Measurements from ENCODE around the gene PLA1A.

The PLA1A gene

GRCh38 chr3:119627461-119627860 is 29.8 kb downstream of the PLA1A start:
- no peak overlapping the region for H3K4me3 ChIP-seq (ENCODE audit: low read length, poor library complexity, severe bottlenecking)
- H3K4me2 ChIP-seq (ENCODE audit: low read depth, low read length, poor library complexity, severe bottlenecking), result no peak overlapping the region
- H3K27me3 ChIP-seq (ENCODE audit: insufficient read depth, low read length, poor library complexity, severe bottlenecking), result no peaks in the 10 kb centered on the region
- no peak overlapping the region for H2AFZ ChIP-seq (ENCODE audit: low read length)
- no peaks in the 10 kb centered on the region for H4K20me1 ChIP-seq (ENCODE audit: insufficient read depth, low read length, poor library complexity, severe bottlenecking)
- H3K79me2 ChIP-seq (ENCODE audit: insufficient read depth, low read length), result no peaks in the 10 kb centered on the region
- H3K36me3 ChIP-seq (ENCODE audit: insufficient read depth, low read length), result no peaks in the 10 kb centered on the region
- no peaks in the 10 kb centered on the region for H3F3A ChIP-seq (ENCODE audit: low read depth)
- no peaks in the 10 kb centered on the region for H3K4me1 ChIP-seq (ENCODE audit: insufficient read depth, low read length, poor library complexity, severe bottlenecking)
- H3K9me2 ChIP-seq (replicated peaks; ENCODE audit: low read depth, low read length), result no peaks in the 10 kb centered on the region
- no peak overlapping the region for H3K9ac ChIP-seq (ENCODE audit: low read depth, low read length, poor library complexity, severe bottlenecking)
- H3K9me3 ChIP-seq (ENCODE audit: insufficient read depth, low read depth, low read length), result no peaks in the 10 kb centered on the region
- TF ChIP-seq EZH2phosphoT487 (IDR thresholded peaks at IDR 0.05; ENCODE audit: borderline replicate concordance) (no peak), CTCF (conservative IDR thresholded peaks at IDR 0.05; ENCODE audit: low read length) (no peak)

GRCh38 chr3:119628390-119628789 is 30.7 kb downstream of the PLA1A start:
- Histone ChIP-seq H2AFZ (ENCODE audit: low read length) (no peak overlapping the region), H3K36me3 (ENCODE audit: insufficient read depth, low read length) (no peaks in the 10 kb centered on the region), H3K4me3 (ENCODE audit: low read length, poor library complexity, severe bottlenecking) (no peak overlapping the region), H3K9me3 (ENCODE audit: insufficient read depth, low read depth, low read length) (no peaks in the 10 kb centered on the region), H3K9me2 (replicated peaks; ENCODE audit: low read depth, low read length) (no peaks in the 10 kb centered on the region), H3K4me1 (ENCODE audit: insufficient read depth, low read length, poor library complexity, severe bottlenecking) (no peaks in the 10 kb centered on the region), H3K79me2 (ENCODE audit: insufficient read depth, low read length) (no peaks in the 10 kb centered on the region), H3K27me3 (ENCODE audit: insufficient read depth, low read length, poor library complexity, severe bottlenecking) (no peaks in the 10 kb centered on the region), H4K20me1 (ENCODE audit: insufficient read depth, low read length, poor library complexity, severe bottlenecking) (no peaks in the 10 kb centered on the region), H3F3A (ENCODE audit: low read depth) (no peaks in the 10 kb centered on the region), H3K4me2 (ENCODE audit: low read depth, low read length, poor library complexity, severe bottlenecking) (no peak overlapping the region), H3K9ac (ENCODE audit: low read depth, low read length, poor library complexity, severe bottlenecking) (no peak overlapping the region)
- TF ChIP-seq CTCF (conservative IDR thresholded peaks at IDR 0.05; ENCODE audit: low read length), result no peak
- no peak for TF ChIP-seq EZH2phosphoT487 (IDR thresholded peaks at IDR 0.05; ENCODE audit: borderline replicate concordance)

GRCh38 chr3:119628816-119629445 is 31.2 kb downstream of the PLA1A start:
- no peaks in the 10 kb centered on the region for H4K20me1 ChIP-seq (ENCODE audit: insufficient read depth, low read length, poor library complexity, severe bottlenecking)
- no peaks in the 10 kb centered on the region for H3K36me3 ChIP-seq (ENCODE audit: insufficient read depth, low read length)
- H3F3A ChIP-seq (ENCODE audit: low read depth), result no peaks in the 10 kb centered on the region
- H3K4me3 ChIP-seq (ENCODE audit: low read length, poor library complexity, severe bottlenecking), result no peak overlapping the region
- no peaks in the 10 kb centered on the region for H3K9me2 ChIP-seq (replicated peaks; ENCODE audit: low read depth, low read length)
- H3K27me3 ChIP-seq (ENCODE audit: insufficient read depth, low read length, poor library complexity, severe bottlenecking), result no peaks in the 10 kb centered on the region
- no peak overlapping the region for H3K4me2 ChIP-seq (ENCODE audit: low read depth, low read length, poor library complexity, severe bottlenecking)
- TF ChIP-seq CTCF (conservative IDR thresholded peaks at IDR 0.05; ENCODE audit: low read length), result no peak
- no peak for TF ChIP-seq EZH2phosphoT487 (IDR thresholded peaks at IDR 0.05; ENCODE audit: borderline replicate concordance)
- no peaks in the 10 kb centered on the region for H3K79me2 ChIP-seq (ENCODE audit: insufficient read depth, low read length)
- H3K9me3 ChIP-seq (ENCODE audit: insufficient read depth, low read depth, low read length), result no peaks in the 10 kb centered on the region
- H3K4me1 ChIP-seq (ENCODE audit: insufficient read depth, low read length, poor library complexity, severe bottlenecking), result no peaks in the 10 kb centered on the region
- H3K9ac ChIP-seq (ENCODE audit: low read depth, low read length, poor library complexity, severe bottlenecking), result no peak overlapping the region
- no peak overlapping the region for H2AFZ ChIP-seq (ENCODE audit: low read length)

Measured in Loucy (cell line).